HL-60 (cell line): ENCODE measurements around the gene ATP6V1C2.

Experiments
- TF ChIP-seq, protein P1 (sequence below): IDR thresholded peaks from 2 replicates; pipeline ENCODE4 v1.6.1; 2012; ENCODE audit warnings: low read depth; ENCODE audit not compliant: insufficient replicate concordance
- TF ChIP-seq, protein P2 (sequence below): IDR thresholded peaks from one replicate; pipeline ENCODE4 v1.5.1; 2011; ENCODE audit warnings: low read length, control low read depth, inconsistent platforms; ENCODE audit not compliant: insufficient read depth

DNA sequence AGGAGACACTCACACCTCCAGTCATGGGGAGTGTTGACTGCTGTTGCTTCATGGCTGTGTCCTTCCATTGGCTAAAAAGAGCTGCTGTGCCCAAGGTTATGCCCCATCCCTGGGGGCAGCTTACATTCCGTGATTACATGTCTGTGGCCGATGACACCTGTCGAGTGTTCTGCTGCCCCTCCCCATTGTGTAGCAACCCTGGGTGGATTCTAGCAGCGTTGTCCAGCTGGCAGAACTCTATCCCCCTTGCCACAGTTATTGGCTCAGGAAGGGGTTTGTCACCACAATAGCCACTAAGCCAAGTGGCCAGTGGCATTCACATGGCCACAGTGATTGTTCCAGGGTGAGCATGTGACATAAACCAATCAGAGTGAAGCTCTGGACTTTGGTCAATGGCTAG is 102.8 kb downstream of the ATP6V1C2 start:
- TF ChIP-seq, protein P1, sequence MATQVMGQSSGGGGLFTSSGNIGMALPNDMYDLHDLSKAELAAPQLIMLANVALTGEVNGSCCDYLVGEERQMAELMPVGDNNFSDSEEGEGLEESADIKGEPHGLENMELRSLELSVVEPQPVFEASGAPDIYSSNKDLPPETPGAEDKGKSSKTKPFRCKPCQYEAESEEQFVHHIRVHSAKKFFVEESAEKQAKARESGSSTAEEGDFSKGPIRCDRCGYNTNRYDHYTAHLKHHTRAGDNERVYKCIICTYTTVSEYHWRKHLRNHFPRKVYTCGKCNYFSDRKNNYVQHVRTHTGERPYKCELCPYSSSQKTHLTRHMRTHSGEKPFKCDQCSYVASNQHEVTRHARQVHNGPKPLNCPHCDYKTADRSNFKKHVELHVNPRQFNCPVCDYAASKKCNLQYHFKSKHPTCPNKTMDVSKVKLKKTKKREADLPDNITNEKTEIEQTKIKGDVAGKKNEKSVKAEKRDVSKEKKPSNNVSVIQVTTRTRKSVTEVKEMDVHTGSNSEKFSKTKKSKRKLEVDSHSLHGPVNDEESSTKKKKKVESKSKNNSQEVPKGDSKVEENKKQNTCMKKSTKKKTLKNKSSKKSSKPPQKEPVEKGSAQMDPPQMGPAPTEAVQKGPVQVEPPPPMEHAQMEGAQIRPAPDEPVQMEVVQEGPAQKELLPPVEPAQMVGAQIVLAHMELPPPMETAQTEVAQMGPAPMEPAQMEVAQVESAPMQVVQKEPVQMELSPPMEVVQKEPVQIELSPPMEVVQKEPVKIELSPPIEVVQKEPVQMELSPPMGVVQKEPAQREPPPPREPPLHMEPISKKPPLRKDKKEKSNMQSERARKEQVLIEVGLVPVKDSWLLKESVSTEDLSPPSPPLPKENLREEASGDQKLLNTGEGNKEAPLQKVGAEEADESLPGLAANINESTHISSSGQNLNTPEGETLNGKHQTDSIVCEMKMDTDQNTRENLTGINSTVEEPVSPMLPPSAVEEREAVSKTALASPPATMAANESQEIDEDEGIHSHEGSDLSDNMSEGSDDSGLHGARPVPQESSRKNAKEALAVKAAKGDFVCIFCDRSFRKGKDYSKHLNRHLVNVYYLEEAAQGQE, result no peak
- TF ChIP-seq, protein P2, sequence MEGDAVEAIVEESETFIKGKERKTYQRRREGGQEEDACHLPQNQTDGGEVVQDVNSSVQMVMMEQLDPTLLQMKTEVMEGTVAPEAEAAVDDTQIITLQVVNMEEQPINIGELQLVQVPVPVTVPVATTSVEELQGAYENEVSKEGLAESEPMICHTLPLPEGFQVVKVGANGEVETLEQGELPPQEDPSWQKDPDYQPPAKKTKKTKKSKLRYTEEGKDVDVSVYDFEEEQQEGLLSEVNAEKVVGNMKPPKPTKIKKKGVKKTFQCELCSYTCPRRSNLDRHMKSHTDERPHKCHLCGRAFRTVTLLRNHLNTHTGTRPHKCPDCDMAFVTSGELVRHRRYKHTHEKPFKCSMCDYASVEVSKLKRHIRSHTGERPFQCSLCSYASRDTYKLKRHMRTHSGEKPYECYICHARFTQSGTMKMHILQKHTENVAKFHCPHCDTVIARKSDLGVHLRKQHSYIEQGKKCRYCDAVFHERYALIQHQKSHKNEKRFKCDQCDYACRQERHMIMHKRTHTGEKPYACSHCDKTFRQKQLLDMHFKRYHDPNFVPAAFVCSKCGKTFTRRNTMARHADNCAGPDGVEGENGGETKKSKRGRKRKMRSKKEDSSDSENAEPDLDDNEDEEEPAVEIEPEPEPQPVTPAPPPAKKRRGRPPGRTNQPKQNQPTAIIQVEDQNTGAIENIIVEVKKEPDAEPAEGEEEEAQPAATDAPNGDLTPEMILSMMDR, result no peak
